ENCODE data around the gene NEK1. TPM values are rescaled to one million over a fixed set of nuclear protein-coding genes. Genes with fewer than 3 reads are reported as not detected.

The NEK1 gene
- total RNA-seq, 4 donors from 2014 or later: 10.2 to 15.8 (median 12.9) TPM

DNA sequence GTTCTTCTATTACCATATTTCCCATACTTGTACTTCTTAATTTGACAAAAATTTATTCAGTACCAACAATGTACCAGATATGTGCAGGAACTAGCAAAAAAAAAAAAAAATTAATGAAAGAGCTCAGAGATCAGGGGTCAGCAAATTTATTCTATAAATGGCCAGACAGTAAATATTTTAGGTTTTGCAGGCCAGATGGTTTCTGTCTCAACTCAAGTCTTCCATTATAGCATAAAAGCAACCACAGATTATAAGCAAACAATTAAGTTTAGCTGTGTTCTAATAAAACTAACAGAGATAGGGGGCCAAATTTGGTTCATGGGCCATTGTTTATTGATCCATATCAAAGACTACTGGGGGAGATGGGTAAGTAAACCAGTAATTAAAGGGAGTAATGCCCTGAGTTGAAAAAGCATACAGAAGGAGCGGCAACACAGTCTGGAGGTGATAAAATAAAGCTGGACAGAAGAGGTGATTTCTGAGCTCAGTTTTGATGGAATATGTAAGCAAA lies 19.3 kb downstream of the NEK1 start:
- Histone ChIP-seq H3K27me3 (no peaks in the 10 kb centered on the region), H3K9me3 (no peaks in the 10 kb centered on the region), H3K27ac (replicated peaks in 1 of 4) (no peak overlapping the region), H3K4me1 (no peaks in the 10 kb centered on the region), H3K36me3 (peaks cover 15 to 49% (median 27%) of the 10 kb centered on the region in 4 donors), H3K4me3 (no peak overlapping the region)
- no peak for DNase-seq (ENCODE audit: extremely low spot score)
- TF ChIP-seq POLR2A (IDR thresholded peaks at IDR 0.05; ENCODE audit: low read depth) (no peak), POLR2AphosphoS5 (IDR thresholded peaks at IDR 0.05) (no peak), EP300 (IDR thresholded peaks at IDR 0.05) (no peak)
- TF ChIP-seq, protein P1, sequence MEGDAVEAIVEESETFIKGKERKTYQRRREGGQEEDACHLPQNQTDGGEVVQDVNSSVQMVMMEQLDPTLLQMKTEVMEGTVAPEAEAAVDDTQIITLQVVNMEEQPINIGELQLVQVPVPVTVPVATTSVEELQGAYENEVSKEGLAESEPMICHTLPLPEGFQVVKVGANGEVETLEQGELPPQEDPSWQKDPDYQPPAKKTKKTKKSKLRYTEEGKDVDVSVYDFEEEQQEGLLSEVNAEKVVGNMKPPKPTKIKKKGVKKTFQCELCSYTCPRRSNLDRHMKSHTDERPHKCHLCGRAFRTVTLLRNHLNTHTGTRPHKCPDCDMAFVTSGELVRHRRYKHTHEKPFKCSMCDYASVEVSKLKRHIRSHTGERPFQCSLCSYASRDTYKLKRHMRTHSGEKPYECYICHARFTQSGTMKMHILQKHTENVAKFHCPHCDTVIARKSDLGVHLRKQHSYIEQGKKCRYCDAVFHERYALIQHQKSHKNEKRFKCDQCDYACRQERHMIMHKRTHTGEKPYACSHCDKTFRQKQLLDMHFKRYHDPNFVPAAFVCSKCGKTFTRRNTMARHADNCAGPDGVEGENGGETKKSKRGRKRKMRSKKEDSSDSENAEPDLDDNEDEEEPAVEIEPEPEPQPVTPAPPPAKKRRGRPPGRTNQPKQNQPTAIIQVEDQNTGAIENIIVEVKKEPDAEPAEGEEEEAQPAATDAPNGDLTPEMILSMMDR (IDR thresholded peaks at IDR 0.05): no peak
- intact Hi-C loops (cut with DNase I): no loop called here
- WGBS: 100% methylated on average over 1 of the region's 1 CpG

DNA sequence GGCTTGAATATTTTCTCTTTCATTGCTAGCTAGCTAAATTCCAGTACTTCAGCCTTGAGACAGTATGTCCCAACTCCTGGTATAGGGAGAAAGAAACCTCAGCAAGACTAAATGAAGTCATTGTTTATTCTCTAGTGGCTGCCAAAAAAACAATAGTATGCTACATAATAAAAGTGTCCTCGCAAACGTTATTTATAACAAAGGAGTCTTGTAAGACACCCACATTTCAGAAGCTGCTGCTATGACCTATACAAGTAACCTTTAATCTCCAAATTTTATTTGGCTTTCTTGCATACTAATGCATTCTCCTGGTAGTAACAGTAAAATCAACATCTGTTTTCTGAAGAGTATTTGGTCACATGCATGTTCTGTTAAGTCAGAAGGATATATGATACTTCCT lies 28.8 kb downstream of the NEK1 start:
- H3K4me1 ChIP-seq: no peaks in the 10 kb centered on the region
- no peak overlapping the region for H3K27ac ChIP-seq (replicated peaks in 1 of 4)
- peaks cover 13 to 61% (median 36%) of the 10 kb centered on the region in 4 donors for H3K36me3 ChIP-seq
- H3K9me3 ChIP-seq: no peaks in the 10 kb centered on the region
- no peaks in the 10 kb centered on the region for H3K27me3 ChIP-seq
- TF ChIP-seq POLR2A (IDR thresholded peaks at IDR 0.05; ENCODE audit: low read depth): no peak
- TF ChIP-seq EP300 (IDR thresholded peaks at IDR 0.05): no peak
- no peak for TF ChIP-seq POLR2AphosphoS5 (IDR thresholded peaks at IDR 0.05)
- TF ChIP-seq, protein P1 (IDR thresholded peaks at IDR 0.05): no peak
- no peak overlapping the region for H3K4me3 ChIP-seq
- intact Hi-C loops (cut with DNase I): no loop called here
- 49% methylated on average over 2 of the region's 2 CpGs for WGBS
- no peak for DNase-seq (ENCODE audit: extremely low spot score)

DNA sequence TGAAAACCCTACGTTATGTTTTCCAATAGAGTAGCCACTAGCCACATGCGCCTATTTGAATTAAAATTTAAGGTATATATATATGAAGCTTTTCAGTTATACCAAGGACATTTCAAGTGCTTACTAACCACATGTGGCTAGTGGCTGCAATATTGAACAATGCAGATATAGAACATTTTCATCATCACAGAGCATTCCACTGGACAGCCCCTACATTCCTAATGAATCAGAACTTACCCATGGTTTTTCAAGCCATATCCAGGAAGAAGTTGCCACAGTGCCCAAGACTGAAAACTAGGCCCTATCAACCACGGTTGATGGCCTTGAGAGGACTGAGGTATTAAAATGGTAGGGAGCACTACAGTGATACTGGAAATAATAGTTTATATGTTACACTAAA lies 29.7 kb downstream of the NEK1 start:
- Histone ChIP-seq H3K36me3 (peaks cover 8 to 58% (median 32%) of the 10 kb centered on the region in 4 donors), H3K9me3 (no peaks in the 10 kb centered on the region), H3K4me1 (no peaks in the 10 kb centered on the region), H3K4me3 (no peak overlapping the region), H3K27ac (replicated peaks in 1 of 4) (no peak overlapping the region), H3K27me3 (no peaks in the 10 kb centered on the region)
- intact Hi-C loops (cut with DNase I): no loop called here
- 100% methylated on average over 3 of the region's 3 CpGs for WGBS
- DNase-seq (ENCODE audit: extremely low spot score): no peak
- TF ChIP-seq EP300 (IDR thresholded peaks at IDR 0.05) (no peak), POLR2AphosphoS5 (IDR thresholded peaks at IDR 0.05) (no peak), POLR2A (IDR thresholded peaks at IDR 0.05; ENCODE audit: low read depth) (no peak)
- TF ChIP-seq, protein P1 (IDR thresholded peaks at IDR 0.05): no peak

DNA sequence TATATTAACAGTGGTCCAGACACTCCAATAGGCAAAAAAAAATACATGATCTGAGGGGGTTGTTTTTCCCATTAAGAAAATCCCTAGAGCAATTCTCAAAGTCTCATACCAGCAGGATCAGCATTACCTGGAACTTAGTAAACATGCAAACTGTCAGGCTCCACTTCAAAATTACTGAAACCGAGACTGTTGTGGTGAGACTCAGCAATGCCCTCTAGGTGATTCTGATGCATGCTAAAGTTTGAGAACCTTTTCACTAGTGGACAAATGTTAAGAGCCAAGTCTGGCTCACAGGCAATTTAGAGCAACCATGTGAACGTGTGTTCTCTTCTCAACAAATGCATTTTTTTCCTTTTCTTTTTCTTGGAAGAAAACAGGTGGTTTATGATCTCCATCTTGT lies 30.2 kb downstream of the NEK1 start:
- Histone ChIP-seq H3K27me3 (no peaks in the 10 kb centered on the region), H3K4me3 (no peak overlapping the region), H3K4me1 (no peaks in the 10 kb centered on the region), H3K36me3 (peaks cover 8 to 58% (median 32%) of the 10 kb centered on the region in 4 donors), H3K27ac (replicated peaks in 1 of 4) (no peak overlapping the region), H3K9me3 (no peaks in the 10 kb centered on the region)
- intact Hi-C loops (cut with DNase I): no loop called here
- whole genome bisulfite sequencing: 98% methylated on average over 2 of the region's 2 CpGs
- no peak for DNase-seq (ENCODE audit: extremely low spot score)
- TF ChIP-seq, protein P1 (IDR thresholded peaks at IDR 0.05): no peak

DNA sequence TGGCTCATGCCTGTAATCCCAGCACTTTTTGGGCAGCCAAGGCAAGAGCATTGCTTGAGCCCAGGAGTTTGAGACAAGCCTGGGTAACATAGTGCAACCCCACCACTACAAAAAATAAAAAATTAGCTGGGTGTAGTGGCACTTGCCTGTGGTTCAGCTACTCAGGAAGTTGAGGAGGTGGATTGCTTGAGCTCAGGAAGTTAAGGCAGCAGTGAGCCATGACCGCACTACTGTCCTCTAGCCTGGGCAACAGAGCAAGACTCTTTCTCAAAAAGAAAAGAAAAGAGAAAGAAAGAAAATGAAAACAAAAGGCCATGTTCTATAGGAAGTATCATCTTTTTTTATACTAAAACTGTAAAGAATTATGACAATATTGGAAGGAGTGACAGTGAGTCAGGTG lies 38.5 kb downstream of the NEK1 start:
- no peak for DNase-seq (ENCODE audit: extremely low spot score)
- TF ChIP-seq EP300 (IDR thresholded peaks at IDR 0.05) (no peak), POLR2AphosphoS5 (IDR thresholded peaks at IDR 0.05) (no peak), POLR2A (IDR thresholded peaks at IDR 0.05; ENCODE audit: low read depth) (no peak)
- TF ChIP-seq, protein P1 (IDR thresholded peaks at IDR 0.05): no peak
- H3K4me1 ChIP-seq: no peaks in the 10 kb centered on the region
- H3K9me3 ChIP-seq: no peaks in the 10 kb centered on the region
- WGBS: 95% methylated on average over 1 of the region's 1 CpG
- H3K4me3 ChIP-seq: no peak overlapping the region
- H3K27ac ChIP-seq (replicated peaks in 1 of 4): no peak overlapping the region
- intact Hi-C loops (cut with DNase I): no loop called here
- peaks cover 8 to 60% (median 41%) of the 10 kb centered on the region in 4 donors for H3K36me3 ChIP-seq
- H3K27me3 ChIP-seq: no peaks in the 10 kb centered on the region
